ENCODE results near the gene FSD1. TPM values are rescaled to one million over a fixed set of nuclear protein-coding genes. Genes with fewer than 3 reads are reported as not detected.

The FSD1 gene
- total and polyA plus RNA-seq, 9 of the 15 experiments (the other 6 are each of a cell fraction or from before 2014, with no cell fraction given) = 0.11 to 1.9 (median 0.94) TPM; not detected in 1

DNA sequence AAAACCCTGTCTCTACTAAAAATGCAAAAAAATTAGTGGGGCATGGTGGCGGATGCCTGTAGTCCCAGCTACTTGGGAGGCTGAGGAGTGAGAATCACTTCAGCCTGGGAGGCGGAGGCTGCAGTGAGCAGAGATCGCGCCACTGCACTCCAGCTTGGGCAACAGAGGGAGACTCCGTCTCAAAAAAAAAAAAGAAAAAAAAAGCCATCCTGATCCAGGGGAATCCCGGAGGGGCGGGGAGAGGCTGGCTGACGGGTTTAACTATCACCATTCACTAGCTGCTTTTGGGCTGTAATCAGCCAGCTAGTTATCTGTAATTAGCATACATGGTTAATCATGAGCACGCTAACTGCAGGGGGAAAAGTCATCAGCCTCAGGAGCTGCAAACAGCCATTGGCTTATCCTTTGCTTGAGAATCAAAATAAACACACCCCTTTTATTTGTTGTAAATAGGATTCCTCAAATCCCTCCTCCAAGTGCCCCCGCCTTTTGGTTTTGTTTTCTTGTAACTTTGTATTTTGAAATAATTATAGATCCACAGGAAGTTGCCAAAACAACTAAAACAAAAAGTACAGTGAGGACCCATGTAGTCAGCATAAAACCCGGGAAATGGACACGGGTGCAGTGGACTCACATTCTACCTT is 9.6 kb downstream of the FSD1 start:
- no peak for FAIRE-seq
- TF ChIP-seq TOE1 (IDR thresholded peaks at IDR 0.05; ENCODE audit: borderline replicate concordance) = no peak
- TF ChIP-seq TOE1 (CRISPR knock-in tag; IDR thresholded peaks at IDR 0.05; ENCODE audit: borderline replicate concordance, low read depth) = no peak
- TF ChIP-seq CBFB (CRISPR knock-in tag; IDR thresholded peaks at IDR 0.05) = no peak
- TF ChIP-seq ZNF354B (CRISPR knock-in tag; IDR thresholded peaks at IDR 0.05) = no peak
- peak; percentile 98 for TF ChIP-seq HMBOX1 (IDR thresholded peaks at IDR 0.05)
- TF ChIP-seq, protein P1, sequence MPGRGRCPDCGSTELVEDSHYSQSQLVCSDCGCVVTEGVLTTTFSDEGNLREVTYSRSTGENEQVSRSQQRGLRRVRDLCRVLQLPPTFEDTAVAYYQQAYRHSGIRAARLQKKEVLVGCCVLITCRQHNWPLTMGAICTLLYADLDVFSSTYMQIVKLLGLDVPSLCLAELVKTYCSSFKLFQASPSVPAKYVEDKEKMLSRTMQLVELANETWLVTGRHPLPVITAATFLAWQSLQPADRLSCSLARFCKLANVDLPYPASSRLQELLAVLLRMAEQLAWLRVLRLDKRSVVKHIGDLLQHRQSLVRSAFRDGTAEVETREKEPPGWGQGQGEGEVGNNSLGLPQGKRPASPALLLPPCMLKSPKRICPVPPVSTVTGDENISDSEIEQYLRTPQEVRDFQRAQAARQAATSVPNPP (IDR thresholded peaks at IDR 0.05; ENCODE audit: borderline replicate concordance, insufficient read depth, insufficient read length) = no peak
- TF ChIP-seq SIX5 (IDR thresholded peaks at IDR 0.05; ENCODE audit: borderline replicate concordance in 1 of 2, insufficient read depth in 1 of 2, low read depth in 1 of 2, low read length in 2 of 2) = no peak
- peak; percentile 58 for TF ChIP-seq PRDM10 (IDR thresholded peaks at IDR 0.05; ENCODE audit: partially characterized antibody)
- TF ChIP-seq ZNF384 (IDR thresholded peaks at IDR 0.05; ENCODE audit: low read depth, low read length) = peak; percentile 66; the same call in 1 of the 2 replicates

More for the DNA sequence above, 9.6 kb downstream of the FSD1 start:
- no peaks in the 10 kb centered on the region for H4K20me1 ChIP-seq (replicated peaks; ENCODE audit: control insufficient read depth, insufficient read depth, low read length)
- H3K4me1 ChIP-seq (replicated peaks in 1 of 2; ENCODE audit: control insufficient read depth in 2 of 2, insufficient read depth in 2 of 2, low read length in 2 of 2) = peaks cover 4 to 29% of the 10 kb centered on the region in 2 experiments
- no peaks in the 10 kb centered on the region for H3K9me3 ChIP-seq (replicated peaks; ENCODE audit: control insufficient read depth, insufficient read depth, low read depth, low read length)
- DNase-seq (ENCODE audit: extremely low read depth in 1 of 4, low spot score in 3 of 4) (peak in 3 of 4 experiments; percentile 25 to 31 (median 30)), ATAC-seq (no peak)
- no peaks in the 10 kb centered on the region for H3K9me1 ChIP-seq (ENCODE audit: control insufficient read depth, insufficient read depth, low read length)
- 20% methylated on average over 12 of the region's 12 CpGs for WGBS (ENCODE audit: insufficient coverage, low coverage, missing lambda C conversion rate)
- no peaks in the 10 kb centered on the region for H3K79me2 ChIP-seq (ENCODE audit: control insufficient read depth, insufficient read depth, low read length)
- intact Hi-C loops (cut with micrococcal nuclease) = no loop called here
- H3K9ac ChIP-seq (ENCODE audit: insufficient read depth in 1 of 2, low read depth in 2 of 2, low read length in 2 of 2) = no peak overlapping the region
- H3K4me2 ChIP-seq (ENCODE audit: insufficient read depth, low read length) = no peak overlapping the region
- H3K27me3 ChIP-seq (ENCODE audit: control insufficient read depth in 2 of 2, insufficient read depth in 2 of 2, low read length in 2 of 2) = no peaks in the 10 kb centered on the region
- BruUV-seq (replicated peaks) = no TSS peak
- in situ Hi-C loops (cut with MboI) = no loop called here
- H2AFZ ChIP-seq (ENCODE audit: low read depth, low read length) = no peak overlapping the region
- ChIA-PET POLR2A (interaction anchor here (1.2 kb wide), 2 partner anchors 14 to 29 kb away, joined by 3 to 4 read pairs; no protein-coding TSS in a partner anchor), CTCF (ENCODE audit: low intra/inter-chr PET ratio) (no interaction called here)
- H3K27ac ChIP-seq (ENCODE audit: extremely low read depth, low read depth, low read length) = no peak overlapping the region
- no peak overlapping the region for H3K4me3 ChIP-seq
- H3K36me3 ChIP-seq (ENCODE audit: control insufficient read depth, insufficient read depth, low read length) = no peaks in the 10 kb centered on the region
